ENCODE results near the gene HBP1. TPM values are rescaled to one million over a fixed set of nuclear protein-coding genes. Genes with fewer than 3 reads are reported as not detected.
A peak's percentile ranks its signal among the peaks of the same experiment; 100 is the strongest.

Gene HBP1
- total and polyA plus RNA-seq, 2 of the 13 experiments (the other 11 are each of a cell fraction or from before 2014, with no cell fraction given): 22.9 to 44.1 TPM

- no peak for DNase-seq (ENCODE audit: low spot score)
- TF ChIP-seq JUNB (CRISPR knock-in tag; IDR thresholded peaks at IDR 0.05; ENCODE audit: borderline replicate concordance): no peak
- no peak for TF ChIP-seq TFAP4 (IDR thresholded peaks at IDR 0.05; ENCODE audit: borderline replicate concordance, low read depth)
- H3K4me2 ChIP-seq (ENCODE audit: low read depth, low read length): no peak overlapping the region
- no peaks in the 10 kb centered on the region for H4K20me1 ChIP-seq (ENCODE audit: insufficient read depth, low read length)
- ChIA-PET POLR2A (no interaction called here), CTCF (ENCODE audit: low intra/inter-chr PET ratio, low total read pairs) (no interaction called here)
- no peak overlapping the region for H3K9ac ChIP-seq (ENCODE audit: insufficient read depth, low read depth, low read length)
- intact Hi-C loops (cut with micrococcal nuclease; ENCODE audit: unreplicated experiment): no loop called here
- H3K36me3 ChIP-seq (replicated peaks in 1 of 2; ENCODE audit: control insufficient read depth in 1 of 2, insufficient read depth in 2 of 2, low read length in 2 of 2): peaks cover 6 to 14% of the 10 kb centered on the region in 2 experiments
- no peak overlapping the region for H3K4me3 ChIP-seq (replicated peaks in 1 of 3; ENCODE audit: insufficient read depth in 1 of 3, low read depth in 2 of 3, low read length in 3 of 3)
- H3K27ac ChIP-seq (ENCODE audit: extremely low read length, insufficient read depth, low read length): no peak overlapping the region
- no peaks in the 10 kb centered on the region for H3K9me3 ChIP-seq (ENCODE audit: low read length)
- in situ Hi-C loops (cut with HindIII; ENCODE audit: extremely low pct_ligation_motif_present, low pct_unique_long_range_greater_than_20kb): loop anchor here (25.0 kb wide), 2 partner anchors 498 to 673 kb away; partner anchors contain the start of gene DLD
- H3K4me1 ChIP-seq (ENCODE audit: insufficient read depth, low read length): no peaks in the 10 kb centered on the region
- no peak overlapping the region for H2AFZ ChIP-seq (ENCODE audit: low read length)
- no peak for ATAC-seq
- FAIRE-seq: no peak
- H3K79me2 ChIP-seq (ENCODE audit: insufficient read depth, low read length): no peaks in the 10 kb centered on the region
- H3K27me3 ChIP-seq (ENCODE audit: control insufficient read depth in 1 of 2, insufficient read depth in 2 of 2, low read length in 2 of 2): no peaks in the 10 kb centered on the region
- no TSS peak for BruUV-seq (replicated peaks)
Measured at GRCh38 chr7:107213945-107214344, 45.1 kb downstream of the HBP1 start.

GRCh38 chr7:107219563-107220244, 50.9 kb downstream of the HBP1 start:
- ChIA-PET POLR2A (no interaction called here), CTCF (ENCODE audit: low intra/inter-chr PET ratio, low total read pairs) (no interaction called here)
- Histone ChIP-seq H3K27me3 (ENCODE audit: control insufficient read depth in 1 of 2, insufficient read depth in 2 of 2, low read length in 2 of 2) (no peaks in the 10 kb centered on the region), H3K36me3 (replicated peaks in 1 of 2; ENCODE audit: control insufficient read depth in 1 of 2, insufficient read depth in 2 of 2, low read length in 2 of 2) (no peaks in the 10 kb centered on the region), H3K79me2 (ENCODE audit: insufficient read depth, low read length) (no peaks in the 10 kb centered on the region), H3K9ac (ENCODE audit: insufficient read depth, low read depth, low read length) (no peak overlapping the region), H3K4me2 (ENCODE audit: low read depth, low read length) (no peak overlapping the region), H4K20me1 (ENCODE audit: insufficient read depth, low read length) (no peaks in the 10 kb centered on the region), H3K4me3 (replicated peaks in 1 of 3; ENCODE audit: insufficient read depth in 1 of 3, low read depth in 2 of 3, low read length in 3 of 3) (no peak overlapping the region), H3K4me1 (ENCODE audit: insufficient read depth, low read length) (peaks cover 6% of the 10 kb centered on the region), H3K27ac (ENCODE audit: extremely low read length, insufficient read depth, low read length) (no peak overlapping the region), H3K9me3 (ENCODE audit: low read length) (no peaks in the 10 kb centered on the region), H2AFZ (ENCODE audit: low read length) (no peak overlapping the region)
- in situ Hi-C loops (cut with HindIII; ENCODE audit: extremely low pct_ligation_motif_present, low pct_unique_long_range_greater_than_20kb) (loop anchor here (25.0 kb wide), 2 partner anchors 493 to 668 kb away; partner anchors contain the start of gene DLD), intact Hi-C loops (cut with micrococcal nuclease; ENCODE audit: unreplicated experiment) (no loop called here)
- WGBS (ENCODE audit: low lambda C conversion rate): 86% methylated on average over 2 of the region's 2 CpGs
- no peak for ATAC-seq
- no TSS peak for BruUV-seq (replicated peaks)
- FAIRE-seq: no peak
- DNase-seq (ENCODE audit: low spot score): no peak
- peak; percentile 61 for TF ChIP-seq ZNF629 (CRISPR knock-in tag; conservative IDR thresholded peaks at IDR 0.05)
- no peak for TF ChIP-seq ZNF672 (CRISPR knock-in tag; IDR thresholded peaks at IDR 0.05)
- TF ChIP-seq CCAR2 (optimal IDR thresholded peaks at IDR 0.05; ENCODE audit: low read depth, low read length): no peak
- peak; percentile 42; the same call in 1 of the 2 replicates for TF ChIP-seq CEBPB (IDR thresholded peaks at IDR 0.05; ENCODE audit: borderline replicate concordance, low read depth, low read length)

Measured in HepG2 (cell line).